WTC11 (cell line): Measurements from ENCODE around the gene PMFBP1. TPM values are rescaled to one million over a fixed set of nuclear protein-coding genes. Genes with fewer than 3 reads are reported as not detected.
A peak's percentile ranks its signal among the peaks of the same experiment; 100 is the strongest.

Experiments used
- ATAC-seq: fragments of 200-7000 bp; cut with Tn5 transposase; 2 replicates; pipeline ENCODE4 v1.10.0; 2021; ENCODE audit warnings: mild to moderate bottlenecking, moderate library complexity
- CTCF ChIA-PET: fragments of 300-600 bp; sonication (Branson Sonifier 250); formaldehyde crosslinking; loops from one replicate; lab custom pipeline; 2021; ENCODE audit warnings: antibody characterized with exemption; lab: Charles Lee
- POLR2A ChIA-PET: fragments of 350-600 bp; sonication (Branson Sonifier 250); formaldehyde crosslinking; loops from one replicate; lab custom pipeline; 2021; ENCODE audit warnings: antibody characterized with exemption; lab: Charles Lee
- DNase-seq: peaks from one replicate; pipeline ENCODE4 v3.0.0; 2021; ENCODE audit warnings: low spot score
- H3K27ac Mint-ChIP-seq: 2 replicates; pipeline ENCODE4 v1.8.0; 2021; ENCODE audit warnings: mixed read lengths
- H3K27me3 Mint-ChIP-seq: 2 replicates; pipeline ENCODE4 v1.8.0; 2021; ENCODE audit warnings: low read depth, mild to moderate bottlenecking, moderate library complexity, mixed read lengths
- H3K36me3 Mint-ChIP-seq: 2 replicates; pipeline ENCODE4 v1.8.0; 2021; ENCODE audit warnings: mixed read lengths
- H3K4me1 Mint-ChIP-seq: 2 replicates; pipeline ENCODE4 v1.8.0; 2022; ENCODE audit warnings: mixed read lengths
- H3K4me3 Mint-ChIP-seq: 2 replicates; pipeline ENCODE4 v1.8.0; 2021; ENCODE audit warnings: mild to moderate bottlenecking, moderate library complexity, mixed read lengths
- H3K9me3 Mint-ChIP-seq: 2 replicates; pipeline ENCODE4 v1.8.0; 2021; ENCODE audit warnings: mixed read lengths
- AFF4 ChIP-seq: sonication (generic); formaldehyde crosslinking; IDR thresholded peaks from 2 replicates; pipeline ENCODE4 v1.8.1; 2023; ENCODE audit warnings: mild to moderate bottlenecking, missing genetic modification reagents, borderline replicate concordance
- CTCF ChIP-seq: fragments of 200-600 bp; IDR thresholded peaks from 2 replicates; pipeline ENCODE4 v1.8.0; 2022; ENCODE audit warnings: antibody characterized with exemption
- ELF4 ChIP-seq: sonication (generic); formaldehyde crosslinking; IDR thresholded peaks from 2 replicates; pipeline ENCODE4 v1.8.1; 2022; ENCODE audit warnings: low read depth, mild to moderate bottlenecking, moderate library complexity, missing genetic modification reagents
- EMX1 ChIP-seq: fragments of 250-450 bp; sonication (Bioruptor Pico); IDR thresholded peaks from 2 replicates; pipeline ENCODE4 v1.8.0; 2021; ENCODE audit warnings: mild to moderate bottlenecking
- ESRRA ChIP-seq: sonication (generic); formaldehyde crosslinking; IDR thresholded peaks from 2 replicates; pipeline ENCODE4 v1.8.1; 2022; ENCODE audit warnings: mild to moderate bottlenecking, missing genetic modification reagents, borderline replicate concordance
- FOXK1 ChIP-seq: sonication (generic); formaldehyde crosslinking; IDR thresholded peaks from 2 replicates; pipeline ENCODE4 v1.8.0; 2022; ENCODE audit warnings: mild to moderate bottlenecking, moderate library complexity, missing genetic modification reagents
- JUN ChIP-seq: sonication (generic); formaldehyde crosslinking; IDR thresholded peaks from 2 replicates; pipeline ENCODE4 v1.8.0; 2023; ENCODE audit warnings: mild to moderate bottlenecking, missing genetic modification reagents
- NR3C1 ChIP-seq: sonication (generic); formaldehyde crosslinking; conservative IDR thresholded peaks from 2 replicates; pipeline ENCODE4 v1.8.1; 2023; ENCODE audit warnings: low read depth, mild to moderate bottlenecking, missing genetic modification reagents
- ZNF219 ChIP-seq: sonication (generic); formaldehyde crosslinking; IDR thresholded peaks from 2 replicates; pipeline ENCODE4 v1.8.0; 2023; ENCODE audit warnings: missing genetic modification reagents, mild to moderate bottlenecking, borderline replicate concordance
- ZNF396 ChIP-seq: fragments of 250-450 bp; sonication (Bioruptor Pico); IDR thresholded peaks from 2 replicates; pipeline ENCODE4 v1.8.0; 2021; ENCODE audit warnings: mild to moderate bottlenecking, moderate library complexity, borderline replicate concordance
- total RNA-seq: library from RNA; stranded (reverse); gene quantifications from 3 replicates; pipeline ENCODE4 v1.2.3, GENCODE V29; 2021
- TF ChIP-seq, protein P1 (sequence below): sonication (generic); formaldehyde crosslinking; IDR thresholded peaks from 2 replicates; pipeline ENCODE4 v1.8.0; 2022; ENCODE audit warnings: mild to moderate bottlenecking, missing genetic modification reagents
- TF ChIP-seq, protein P2 (sequence below): sonication (generic); formaldehyde crosslinking; IDR thresholded peaks from 2 replicates; pipeline ENCODE4 v1.8.1; 2022; ENCODE audit warnings: missing genetic modification reagents, borderline replicate concordance
- TF ChIP-seq, protein P3 (sequence below): sonication (generic); formaldehyde crosslinking; IDR thresholded peaks from 2 replicates; pipeline ENCODE4 v1.8.0; 2022; ENCODE audit warnings: mild to moderate bottlenecking, missing genetic modification reagents
- TF ChIP-seq, protein P4 (sequence below): sonication (generic); formaldehyde crosslinking; IDR thresholded peaks from 2 replicates; pipeline ENCODE4 v1.8.1; 2023; ENCODE audit warnings: mild to moderate bottlenecking, moderate library complexity, missing genetic modification reagents

Gene PMFBP1
- total RNA-seq, 1 experiment from 2014 or later = 1.9 TPM

DNA sequence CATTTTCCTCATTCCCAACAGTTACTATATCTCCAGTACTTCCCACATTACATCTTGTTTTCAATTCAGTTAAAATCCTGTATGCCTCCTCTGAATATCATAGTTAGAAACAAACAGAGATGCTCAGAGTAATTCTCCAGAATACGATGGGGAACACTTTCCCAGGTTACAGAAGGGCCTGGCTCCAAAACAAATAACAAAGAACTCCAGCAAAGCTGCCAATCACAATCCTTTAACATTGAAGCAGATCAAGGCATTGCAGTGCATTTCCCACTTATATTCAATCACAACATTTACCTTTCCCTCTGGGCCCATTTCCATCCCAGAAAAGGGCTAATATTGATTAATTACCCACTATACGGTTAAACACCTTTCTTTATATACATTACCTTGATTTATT is 29.4 kb upstream of the PMFBP1 start:
- ChIA-PET CTCF (interaction anchor here (1.1 kb wide), 1 partner anchor 76 kb away, joined by 4 read pairs; no protein-coding TSS in a partner anchor), POLR2A (no interaction called here)
- Mint-ChIP-seq H3K27ac (no peak overlapping the region), H3K27me3 (no peaks in the 10 kb centered on the region), H3K36me3 (no peaks in the 10 kb centered on the region), H3K9me3 (no peaks in the 10 kb centered on the region), H3K4me1 (peaks cover 29% of the 10 kb centered on the region), H3K4me3 (no peak overlapping the region)
- ATAC-seq = no peak
- DNase-seq = no peak
- TF ChIP-seq, protein P1, sequence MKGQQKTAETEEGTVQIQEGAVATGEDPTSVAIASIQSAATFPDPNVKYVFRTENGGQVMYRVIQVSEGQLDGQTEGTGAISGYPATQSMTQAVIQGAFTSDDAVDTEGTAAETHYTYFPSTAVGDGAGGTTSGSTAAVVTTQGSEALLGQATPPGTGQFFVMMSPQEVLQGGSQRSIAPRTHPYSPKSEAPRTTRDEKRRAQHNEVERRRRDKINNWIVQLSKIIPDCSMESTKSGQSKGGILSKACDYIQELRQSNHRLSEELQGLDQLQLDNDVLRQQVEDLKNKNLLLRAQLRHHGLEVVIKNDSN (CRISPR knock-in tag) = no peak
- TF ChIP-seq ELF4 (CRISPR knock-in tag) (no peak), ZNF396 (no peak), AFF4 (CRISPR knock-in tag) (no peak), EMX1 (no peak), ESRRA (no peak)
- TF ChIP-seq, all 79 proteins: peak for 0

- no peaks in the 10 kb centered on the region for H3K9me3 Mint-ChIP-seq
- CTCF ChIA-PET = interaction anchor here (0.5 to 1.8 kb wide), 6 partner anchors 39 to 633 kb away, joined by 3 to 5 read pairs (median 4); no protein-coding TSS in a partner anchor
- no peak for DNase-seq
- no peak overlapping the region for H3K4me3 Mint-ChIP-seq
- no peak for TF ChIP-seq CTCF
- TF ChIP-seq JUN (CRISPR knock-in tag) = no peak
- TF ChIP-seq, protein P2, sequence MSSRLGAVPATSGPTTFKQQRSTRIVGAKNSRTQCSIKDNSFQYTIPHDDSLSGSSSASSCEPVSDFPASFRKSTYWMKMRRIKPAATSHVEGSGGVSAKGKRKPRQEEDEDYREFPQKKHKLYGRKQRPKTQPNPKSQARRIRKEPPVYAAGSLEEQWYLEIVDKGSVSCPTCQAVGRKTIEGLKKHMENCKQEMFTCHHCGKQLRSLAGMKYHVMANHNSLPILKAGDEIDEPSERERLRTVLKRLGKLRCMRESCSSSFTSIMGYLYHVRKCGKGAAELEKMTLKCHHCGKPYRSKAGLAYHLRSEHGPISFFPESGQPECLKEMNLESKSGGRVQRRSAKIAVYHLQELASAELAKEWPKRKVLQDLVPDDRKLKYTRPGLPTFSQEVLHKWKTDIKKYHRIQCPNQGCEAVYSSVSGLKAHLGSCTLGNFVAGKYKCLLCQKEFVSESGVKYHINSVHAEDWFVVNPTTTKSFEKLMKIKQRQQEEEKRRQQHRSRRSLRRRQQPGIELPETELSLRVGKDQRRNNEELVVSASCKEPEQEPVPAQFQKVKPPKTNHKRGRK = no peak
- TF ChIP-seq, protein P3, sequence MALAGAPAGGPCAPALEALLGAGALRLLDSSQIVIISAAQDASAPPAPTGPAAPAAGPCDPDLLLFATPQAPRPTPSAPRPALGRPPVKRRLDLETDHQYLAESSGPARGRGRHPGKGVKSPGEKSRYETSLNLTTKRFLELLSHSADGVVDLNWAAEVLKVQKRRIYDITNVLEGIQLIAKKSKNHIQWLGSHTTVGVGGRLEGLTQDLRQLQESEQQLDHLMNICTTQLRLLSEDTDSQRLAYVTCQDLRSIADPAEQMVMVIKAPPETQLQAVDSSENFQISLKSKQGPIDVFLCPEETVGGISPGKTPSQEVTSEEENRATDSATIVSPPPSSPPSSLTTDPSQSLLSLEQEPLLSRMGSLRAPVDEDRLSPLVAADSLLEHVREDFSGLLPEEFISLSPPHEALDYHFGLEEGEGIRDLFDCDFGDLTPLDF (CRISPR knock-in tag) = no peak
- TF ChIP-seq FOXK1 (CRISPR knock-in tag) = no peak
- TF ChIP-seq, all 79 proteins: peak for 0
- Mint-ChIP-seq H3K4me1 (peaks cover 33% of the 10 kb centered on the region), H3K36me3 (no peaks in the 10 kb centered on the region), H3K27me3 (no peaks in the 10 kb centered on the region), H3K27ac (no peak overlapping the region)
- no peak; the same call in 1 of the 2 replicates for ATAC-seq
- POLR2A ChIA-PET = no interaction called here
These were observed 27.9 kb upstream of the PMFBP1 start for GRCh38 chr16:72199761-72200337.

DNA sequence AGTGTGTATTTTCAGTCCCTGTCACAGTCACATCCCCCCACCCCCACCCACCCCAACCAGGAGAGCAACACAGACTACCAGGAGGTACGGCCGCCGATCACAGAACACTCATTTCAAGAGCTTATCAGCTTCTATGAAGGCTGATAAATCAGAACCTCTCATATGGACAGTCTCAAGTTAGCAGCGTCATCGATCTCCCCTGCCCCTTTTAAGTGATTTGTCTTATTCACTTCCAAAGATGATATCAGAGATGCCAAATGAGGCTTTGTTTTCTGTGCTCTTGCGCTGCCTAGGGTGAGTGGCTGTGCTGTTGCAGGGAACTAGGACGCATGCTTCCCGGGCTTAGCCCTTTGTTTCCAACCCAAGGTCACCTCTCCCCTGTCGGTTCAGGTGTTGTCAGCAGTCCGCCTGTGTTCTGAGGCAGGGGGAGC is 26.8 kb upstream of the PMFBP1 start:
- POLR2A ChIA-PET = interaction anchor here (0.6 kb wide), 1 partner anchor 84 kb away, joined by 3 read pairs; no protein-coding TSS in a partner anchor
- H3K36me3 Mint-ChIP-seq = no peaks in the 10 kb centered on the region
- DNase-seq (peak; percentile 15), ATAC-seq (peak; percentile 67)
- CTCF ChIA-PET = interaction anchor here (0.6 kb wide), 1 partner anchor 649 kb away, joined by 4 read pairs; no protein-coding TSS in a partner anchor
- no peak overlapping the region for H3K27ac Mint-ChIP-seq
- peaks cover 38% of the 10 kb centered on the region for H3K4me1 Mint-ChIP-seq
- H3K4me3 Mint-ChIP-seq = no peak overlapping the region
- H3K27me3 Mint-ChIP-seq = no peaks in the 10 kb centered on the region
- no peaks in the 10 kb centered on the region for H3K9me3 Mint-ChIP-seq
- TF ChIP-seq, protein P4, sequence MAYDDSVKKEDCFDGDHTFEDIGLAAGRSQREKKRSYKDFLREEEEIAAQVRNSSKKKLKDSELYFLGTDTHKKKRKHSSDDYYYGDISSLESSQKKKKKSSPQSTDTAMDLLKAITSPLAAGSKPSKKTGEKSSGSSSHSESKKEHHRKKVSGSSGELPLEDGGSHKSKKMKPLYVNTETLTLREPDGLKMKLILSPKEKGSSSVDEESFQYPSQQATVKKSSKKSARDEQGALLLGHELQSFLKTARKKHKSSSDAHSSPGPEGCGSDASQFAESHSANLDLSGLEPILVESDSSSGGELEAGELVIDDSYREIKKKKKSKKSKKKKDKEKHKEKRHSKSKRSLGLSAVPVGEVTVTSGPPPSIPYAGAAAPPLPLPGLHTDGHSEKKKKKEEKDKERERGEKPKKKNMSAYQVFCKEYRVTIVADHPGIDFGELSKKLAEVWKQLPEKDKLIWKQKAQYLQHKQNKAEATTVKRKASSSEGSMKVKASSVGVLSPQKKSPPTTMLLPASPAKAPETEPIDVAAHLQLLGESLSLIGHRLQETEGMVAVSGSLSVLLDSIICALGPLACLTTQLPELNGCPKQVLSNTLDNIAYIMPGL (CRISPR knock-in tag) = no peak
- TF ChIP-seq ZNF219 (no peak), NR3C1 (CRISPR knock-in tag) (no peak)
